ENCODE measurements around the gene JKAMP. TPM values are rescaled to one million over a fixed set of nuclear protein-coding genes. Genes with fewer than 3 reads are reported as not detected.

JKAMP gene
- total RNA-seq, 5 donors from 2014 or later (not counting 1 experiment from before 2014, with no cell fraction given), result 13.8 to 27.0 (median 22.0) TPM

DNA sequence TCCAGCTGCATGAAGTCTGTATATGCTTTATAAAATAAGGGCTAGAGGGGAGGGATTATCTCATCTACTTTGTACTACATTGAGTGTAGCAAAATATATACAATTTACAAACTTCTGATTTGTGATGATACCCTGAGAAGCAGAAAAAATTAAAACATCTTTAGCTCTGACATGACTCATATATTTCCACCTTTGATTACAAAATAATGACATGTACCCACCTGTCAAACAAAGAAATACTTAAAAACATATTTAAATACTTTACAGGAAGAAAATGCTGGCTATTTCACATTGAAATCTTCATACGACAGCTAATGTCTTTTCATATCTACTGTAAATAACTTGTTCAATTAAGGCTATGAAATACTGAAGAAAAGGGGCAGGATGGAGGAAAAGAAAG is 22.4 kb upstream of the JKAMP start:
- Histone ChIP-seq H3K27me3 (replicated peaks in 1 of 2; ENCODE audit: control insufficient read depth in 2 of 2, extremely low read depth in 1 of 2, insufficient read depth in 2 of 2, low read length in 1 of 2) (peaks cover 0 to 3% of the 10 kb centered on the region in 2 experiments), H3K4me3 (ENCODE audit: control insufficient read depth in 1 of 2, extremely low read depth in 1 of 2, low read length in 1 of 2) (no peak overlapping the region), H3K9me3 (no peaks in the 10 kb centered on the region), H3K36me3 (ENCODE audit: control insufficient read depth in 2 of 2, extremely low read depth in 1 of 2, insufficient read depth in 1 of 2, low read length in 1 of 2) (no peaks in the 10 kb centered on the region), H3K4me1 (ENCODE audit: control insufficient read depth in 1 of 2, extremely low read depth in 1 of 2, insufficient read depth in 2 of 2, low read length in 2 of 2) (peaks cover 4 to 12% of the 10 kb centered on the region in 2 experiments), H3K27ac (ENCODE audit: low read length) (no peak overlapping the region)
- WGBS (ENCODE audit: insufficient coverage), result no CpG with 5 or more reads among the region's 1 CpG
- Mint-ChIP-seq H3K9me3 (peaks cover 0 to 5% (median 0%) of the 10 kb centered on the region in 3 donors), H3K4me1 (peaks cover 7 to 17% (median 14%) of the 10 kb centered on the region in 3 donors), H3K27ac (no peak overlapping the region), H3K36me3 (peaks cover 30% of the 10 kb centered on the region), H3K27me3 (peaks cover 8% of the 10 kb centered on the region in 2 donors), H3K4me3 (no peak overlapping the region)
- no peak for ATAC-seq (replicated peaks in 1 of 4)
- no peak for DNase-seq
- POLR2A ChIA-PET, result interaction anchor here in 1 of 2 donors (0.8 kb wide), 1 partner anchor 25 kb away, joined by 3 read pairs; no protein-coding TSS in a partner anchor
- CTCF ChIA-PET, result interaction anchor here in 1 of 2 donors (1.3 kb wide), 1 partner anchor 18 kb away, joined by 5 read pairs; no protein-coding TSS in a partner anchor

DNA sequence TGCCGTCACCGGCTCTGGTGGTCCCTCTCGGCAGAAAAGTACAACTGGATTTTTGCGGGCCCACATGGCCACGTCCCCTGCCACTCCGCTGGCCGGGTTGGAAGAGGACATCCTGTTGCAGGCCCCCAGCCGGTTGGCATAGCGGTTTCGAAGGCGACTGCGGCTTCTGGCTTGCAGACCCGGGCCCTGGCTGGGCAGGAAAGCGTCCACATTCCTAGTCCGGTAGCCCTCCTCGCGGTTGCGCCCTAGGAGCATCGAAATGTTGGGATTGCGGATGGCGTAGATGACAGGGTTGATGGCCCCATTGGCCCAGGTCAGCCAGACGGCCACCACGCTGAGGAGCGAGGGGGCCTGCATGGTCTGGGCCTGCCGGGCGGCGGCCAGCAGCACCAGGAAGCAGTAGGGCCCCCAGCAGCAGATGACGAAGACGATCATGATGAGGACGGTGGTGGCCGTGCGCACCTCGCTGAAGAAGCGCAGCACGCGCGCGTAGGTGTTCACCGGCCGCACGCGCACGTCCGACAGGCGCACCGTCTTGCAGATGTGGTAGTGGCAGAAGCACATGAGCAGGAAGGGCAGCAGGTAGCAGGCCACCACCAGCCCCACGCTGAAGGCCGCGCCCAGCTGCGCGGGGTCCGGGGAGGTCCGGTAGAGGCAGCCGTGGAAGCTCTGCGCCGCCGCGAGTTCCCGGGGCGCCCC is 20.4 kb upstream of the JKAMP start:
- H3K27ac ChIP-seq (ENCODE audit: low read length), result no peak overlapping the region
- ChIA-PET POLR2A (interaction anchor here in 1 of 2 donors (0.6 to 2.4 kb wide), 2 partner anchors 21 to 628 kb away, joined by 3 to 5 read pairs; partner anchors contain the start of genes JKAMP, L3HYPDH and PCNX4), CTCF (interaction anchor here in 1 of 2 donors (0.6 to 1.0 kb wide), 3 partner anchors 20 to 30 kb away, joined by 4 to 7 read pairs (median 4); partner anchors contain the start of genes JKAMP and L3HYPDH)
- H3K36me3 ChIP-seq (ENCODE audit: control insufficient read depth in 2 of 2, extremely low read depth in 1 of 2, insufficient read depth in 1 of 2, low read length in 1 of 2), result no peaks in the 10 kb centered on the region
- ATAC-seq (replicated peaks in 1 of 4) (peak in 2 of 4 experiments; percentile 12 to 22), DNase-seq (peak in 5 of 35 experiments; percentile 2 to 16 (median 6))
- no peaks in the 10 kb centered on the region for H3K9me3 Mint-ChIP-seq
- peaks cover 0 to 3% of the 10 kb centered on the region in 2 experiments for H3K27me3 ChIP-seq (replicated peaks in 1 of 2; ENCODE audit: control insufficient read depth in 2 of 2, extremely low read depth in 1 of 2, insufficient read depth in 2 of 2, low read length in 1 of 2)
- H3K27me3 Mint-ChIP-seq, result peaks cover 8% of the 10 kb centered on the region in 2 donors
- H3K27ac Mint-ChIP-seq, result peak overlapping the region in 1 of 2 donors; percentile 46
- peaks cover 4 to 12% of the 10 kb centered on the region in 2 experiments for H3K4me1 ChIP-seq (ENCODE audit: control insufficient read depth in 1 of 2, extremely low read depth in 1 of 2, insufficient read depth in 2 of 2, low read length in 2 of 2)
- peak overlapping the region; percentile 84 to 88 (median 88) for H3K4me3 Mint-ChIP-seq
- no peaks in the 10 kb centered on the region for H3K9me3 ChIP-seq
- H3K36me3 Mint-ChIP-seq, result peaks cover 15% of the 10 kb centered on the region
- peak overlapping the region; percentile 46 to 75 for H3K4me3 ChIP-seq (ENCODE audit: control insufficient read depth in 1 of 2, extremely low read depth in 1 of 2, low read length in 1 of 2)
- WGBS (ENCODE audit: insufficient coverage), result 42% methylated on average over 60 of the region's 60 CpGs
- H3K4me1 Mint-ChIP-seq, result peaks cover 7 to 17% (median 14%) of the 10 kb centered on the region in 3 donors

DNA sequence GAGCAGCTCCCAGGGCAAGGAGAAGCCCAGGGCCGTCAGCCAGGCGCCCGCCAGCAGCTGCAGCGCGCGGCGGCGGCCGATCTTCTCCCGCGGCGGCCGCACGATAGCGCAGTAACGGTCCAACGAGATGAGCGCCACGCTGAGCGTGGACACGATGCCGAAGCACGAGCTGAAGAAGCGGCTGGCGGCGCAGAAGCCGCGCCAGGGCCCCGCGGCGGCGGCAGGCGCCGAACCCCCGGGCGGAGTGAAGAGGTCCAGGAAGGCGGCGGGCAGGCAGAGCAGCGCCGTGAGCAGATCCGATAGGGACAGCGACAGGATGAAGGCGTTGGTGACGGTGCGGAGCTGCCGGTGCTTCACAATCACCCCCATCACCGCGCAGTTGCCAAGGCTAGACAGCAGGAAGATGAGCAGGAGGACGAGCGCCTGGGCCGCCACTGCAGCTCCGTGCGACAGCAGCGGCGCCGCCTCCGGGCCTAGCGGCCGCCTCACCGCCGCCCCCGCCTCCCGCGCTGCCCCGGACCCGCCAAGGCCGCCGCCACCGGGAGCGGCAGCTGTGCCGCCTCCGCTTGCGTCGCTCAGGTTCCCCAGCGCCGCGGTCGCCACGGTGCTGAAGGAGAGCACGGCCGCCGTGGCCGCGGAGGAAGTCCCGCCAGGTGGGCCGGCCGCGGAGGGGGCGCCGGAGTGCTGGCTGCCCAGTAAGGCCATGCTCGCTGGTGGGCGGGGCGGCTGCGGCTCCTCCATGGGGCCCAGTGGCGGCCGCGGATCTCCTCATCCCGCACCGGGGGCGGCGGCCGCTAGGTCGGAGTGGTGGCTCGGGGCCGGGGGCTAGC is 19.6 kb upstream of the JKAMP start:
- H3K27ac ChIP-seq (ENCODE audit: low read length), result no peak overlapping the region
- peaks cover 0 to 3% of the 10 kb centered on the region in 2 experiments for H3K27me3 ChIP-seq (replicated peaks in 1 of 2; ENCODE audit: control insufficient read depth in 2 of 2, extremely low read depth in 1 of 2, insufficient read depth in 2 of 2, low read length in 1 of 2)
- H3K27me3 Mint-ChIP-seq, result peaks cover 6 to 8% of the 10 kb centered on the region in 2 donors
- peak; percentile 75 to 79 (median 78) for ATAC-seq (replicated peaks in 1 of 4)
- H3K9me3 Mint-ChIP-seq, result no peaks in the 10 kb centered on the region
- peak overlapping the region; percentile 84 to 88 (median 88) for H3K4me3 Mint-ChIP-seq
- DNase-seq, result peak in 34 of 35 experiments; percentile 20 to 68 (median 44)
- H3K9me3 ChIP-seq, result no peaks in the 10 kb centered on the region
- peaks cover 4 to 12% of the 10 kb centered on the region in 2 experiments for H3K4me1 ChIP-seq (ENCODE audit: control insufficient read depth in 1 of 2, extremely low read depth in 1 of 2, insufficient read depth in 2 of 2, low read length in 2 of 2)
- POLR2A ChIA-PET, result interaction anchor here (0.6 to 2.4 kb wide), 3 partner anchors 20 to 1929 kb away, joined by 3 to 5 read pairs (median 3); partner anchors contain the start of genes JKAMP (in 1 of the 2), L3HYPDH (in 1 of the 2) and PCNX4 (in 1 of the 2)
- CTCF ChIA-PET, result interaction anchor here (0.5 to 1.0 kb wide), 5 partner anchors 20 to 277 kb away, joined by 3 to 14 read pairs (median 4); partner anchors contain the start of genes JKAMP (in 1 of the 2) and L3HYPDH (in 1 of the 2)
- H3K4me1 Mint-ChIP-seq, result peaks cover 7 to 17% (median 14%) of the 10 kb centered on the region in 3 donors
- H3K36me3 ChIP-seq (ENCODE audit: control insufficient read depth in 2 of 2, extremely low read depth in 1 of 2, insufficient read depth in 1 of 2, low read length in 1 of 2), result no peaks in the 10 kb centered on the region
- under 1% methylated on average over 105 of the region's 105 CpGs for WGBS (ENCODE audit: insufficient coverage)
- H3K4me3 ChIP-seq (ENCODE audit: control insufficient read depth in 1 of 2, extremely low read depth in 1 of 2, low read length in 1 of 2), result peak overlapping the region; percentile 48 to 75
- H3K27ac Mint-ChIP-seq, result peak overlapping the region in 1 of 2 donors; percentile 34
- peaks cover 11% of the 10 kb centered on the region for H3K36me3 Mint-ChIP-seq

DNA sequence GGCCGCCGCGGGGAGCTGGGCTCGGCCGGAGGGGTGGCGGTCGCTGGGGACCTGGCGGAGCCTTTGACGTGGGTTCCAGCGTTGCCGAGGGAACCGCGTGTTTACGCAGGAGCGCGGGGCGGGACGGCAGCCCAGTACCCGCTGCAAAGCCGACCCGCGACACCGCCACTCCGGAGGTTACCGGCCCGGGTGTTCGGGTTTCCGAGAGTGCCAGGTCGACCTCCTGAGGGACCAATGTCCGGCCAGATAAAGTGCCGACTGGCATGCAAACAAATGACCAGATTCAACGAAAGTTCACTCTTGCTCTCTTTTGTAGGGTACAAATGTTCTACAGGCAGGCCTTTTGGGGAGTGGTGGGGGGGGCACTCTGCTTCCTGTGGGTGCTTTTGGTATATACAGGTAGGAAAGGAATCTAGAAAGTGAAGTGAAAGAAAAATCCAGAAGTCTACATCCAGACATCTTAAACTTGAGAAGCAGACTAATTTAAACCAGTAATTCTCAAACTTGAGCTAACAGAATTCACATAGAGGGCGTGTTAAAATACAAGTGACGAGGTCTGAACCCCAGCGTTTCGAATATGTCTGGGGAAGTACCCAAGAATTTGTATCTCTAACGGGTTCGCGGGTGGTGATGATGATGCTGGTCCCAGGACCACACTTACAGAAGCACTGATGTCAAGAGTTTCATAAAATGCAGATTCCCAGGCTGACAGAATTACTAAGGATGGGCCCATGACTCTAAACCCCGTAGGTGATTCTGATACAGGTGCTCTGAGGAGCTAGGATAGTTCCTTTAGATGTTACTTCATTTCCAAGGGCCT is 18.8 kb upstream of the JKAMP start, which contains the start of gene GPR135:
Gene GPR135, minus strand, starts transcription at position 65 of the 820 bp plus-strand sequence. CDS start 154 bp downstream, outside the sequence.
- Histone ChIP-seq H3K9me3 (no peaks in the 10 kb centered on the region), H3K4me1 (ENCODE audit: control insufficient read depth in 1 of 2, extremely low read depth in 1 of 2, insufficient read depth in 2 of 2, low read length in 2 of 2) (peaks cover 4 to 12% of the 10 kb centered on the region in 2 experiments), H3K4me3 (ENCODE audit: control insufficient read depth in 1 of 2, extremely low read depth in 1 of 2, low read length in 1 of 2) (peak within 1 kb of the TSS; percentile 48 to 75), H3K27ac (ENCODE audit: low read length) (peak within 1 kb of the TSS; percentile 50), H3K36me3 (ENCODE audit: control insufficient read depth in 2 of 2, extremely low read depth in 1 of 2, insufficient read depth in 1 of 2, low read length in 1 of 2) (no peaks in the 10 kb centered on the region), H3K27me3 (replicated peaks in 1 of 2; ENCODE audit: control insufficient read depth in 2 of 2, extremely low read depth in 1 of 2, insufficient read depth in 2 of 2, low read length in 1 of 2) (peaks cover 0 to 3% of the 10 kb centered on the region in 2 experiments)
- H3K27me3 Mint-ChIP-seq, result peaks cover 3 to 5% of the 10 kb centered on the region in 2 donors
- ATAC-seq (replicated peaks in 1 of 4) (peak; percentile 35 to 60 (median 54)), DNase-seq (peak in 30 of 35 experiments; percentile 10 to 61 (median 30))
- ChIA-PET POLR2A (interaction anchor here (0.5 to 2.4 kb wide), 2 partner anchors 19 to 724 kb away, joined by 3 to 5 read pairs; partner anchors contain the start of genes JKAMP (in 1 of the 2) and L3HYPDH (in 1 of the 2)), CTCF (interaction anchor here (0.6 to 1.0 kb wide), 4 partner anchors 19 to 277 kb away, joined by 3 to 7 read pairs (median 3); partner anchors contain the start of genes JKAMP (in 1 of the 2) and L3HYPDH (in 1 of the 2))
- peaks cover 5% of the 10 kb centered on the region for H3K36me3 Mint-ChIP-seq
- H3K4me1 Mint-ChIP-seq, result peaks cover 7 to 17% (median 14%) of the 10 kb centered on the region in 3 donors
- H3K27ac Mint-ChIP-seq, result peak within 1 kb of the TSS; percentile 51 to 84
- peak within 1 kb of the TSS; percentile 84 to 88 (median 88) for H3K4me3 Mint-ChIP-seq
- 18% methylated on average over 39 of the region's 40 CpGs for WGBS (ENCODE audit: insufficient coverage)
- no peaks in the 10 kb centered on the region for H3K9me3 Mint-ChIP-seq

DNA sequence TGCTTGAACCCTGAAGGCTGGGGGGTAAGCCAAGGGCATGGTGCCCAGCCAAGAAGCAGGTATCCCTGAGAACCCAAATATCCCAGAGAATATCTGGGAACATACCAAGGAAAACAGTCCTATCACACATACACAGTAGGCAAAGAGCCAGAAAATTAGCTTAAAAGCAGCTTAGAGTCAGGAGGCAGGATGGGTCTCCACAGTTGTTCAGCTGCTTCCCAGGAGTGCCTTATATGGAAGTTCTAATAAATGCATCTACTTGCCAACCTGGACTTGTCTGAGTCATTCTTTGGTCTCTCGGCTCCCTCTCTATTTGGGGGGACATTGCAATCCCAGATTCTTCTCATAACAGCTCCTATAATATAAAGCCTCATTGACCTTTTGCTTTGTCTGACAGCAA is 10.1 kb upstream of the JKAMP start:
- no peaks in the 10 kb centered on the region for H3K4me1 ChIP-seq (ENCODE audit: control insufficient read depth in 1 of 2, extremely low read depth in 1 of 2, insufficient read depth in 2 of 2, low read length in 2 of 2)
- DNase-seq (no peak), ATAC-seq (replicated peaks in 1 of 4) (no peak)
- no peaks in the 10 kb centered on the region for H3K9me3 ChIP-seq
- Mint-ChIP-seq H3K27me3 (no peaks in the 10 kb centered on the region), H3K4me3 (no peak overlapping the region), H3K9me3 (no peaks in the 10 kb centered on the region), H3K36me3 (peaks cover 20% of the 10 kb centered on the region), H3K4me1 (peaks cover 0 to 11% (median 11%) of the 10 kb centered on the region in 3 donors), H3K27ac (no peak overlapping the region)
- ChIA-PET CTCF (no interaction called here), POLR2A (no interaction called here)
- WGBS (ENCODE audit: insufficient coverage), result no CpG with 5 or more reads among the region's 1 CpG
- H3K27me3 ChIP-seq (replicated peaks in 1 of 2; ENCODE audit: control insufficient read depth in 2 of 2, extremely low read depth in 1 of 2, insufficient read depth in 2 of 2, low read length in 1 of 2), result no peaks in the 10 kb centered on the region
- no peak overlapping the region for H3K27ac ChIP-seq (ENCODE audit: low read length)
- H3K36me3 ChIP-seq (ENCODE audit: control insufficient read depth in 2 of 2, extremely low read depth in 1 of 2, insufficient read depth in 1 of 2, low read length in 1 of 2), result peaks cover 0 to 15% of the 10 kb centered on the region in 2 donors
- H3K4me3 ChIP-seq (ENCODE audit: control insufficient read depth in 1 of 2, extremely low read depth in 1 of 2, low read length in 1 of 2), result no peak overlapping the region

All from T-cell (primary cell).